ENCODE data around the gene ETV1.

Gene ETV1

DNA sequence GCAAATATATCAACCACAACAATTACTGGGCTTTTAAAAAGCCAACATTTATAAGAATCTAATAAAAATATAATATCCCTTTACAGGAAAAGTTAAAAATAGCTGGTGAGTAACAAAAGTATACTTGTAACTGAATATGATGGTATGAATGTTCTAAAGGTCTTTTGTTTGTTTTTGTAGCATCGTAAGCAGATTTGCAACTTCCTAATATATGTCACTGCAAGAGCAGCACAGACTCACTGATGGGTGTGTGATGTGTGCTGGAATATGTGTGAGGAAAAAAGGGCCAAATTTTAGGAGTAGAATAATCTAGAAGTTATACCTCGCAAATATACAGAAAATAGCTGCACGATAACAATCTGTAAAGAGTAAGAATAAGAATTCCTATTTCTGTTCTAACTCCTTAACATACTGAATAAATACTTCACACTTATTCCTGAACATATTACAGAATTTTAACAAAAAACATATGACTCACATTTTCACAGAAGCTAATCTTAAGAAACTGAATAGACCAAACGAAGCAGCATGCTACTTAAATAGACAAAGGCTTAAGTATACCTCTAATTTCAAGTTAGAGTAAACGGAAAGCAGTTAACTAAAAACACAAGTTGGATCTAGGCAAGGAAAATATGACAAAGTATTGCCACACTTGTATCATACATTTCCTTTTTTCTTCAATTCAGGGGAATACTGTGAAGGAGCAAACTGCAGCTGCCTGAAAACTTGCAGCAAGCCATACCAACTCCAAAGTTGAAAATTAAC is 9.6 kb downstream of the ETV1 start:
- no peaks in the 10 kb centered on the region for H3K27me3 Mint-ChIP-seq
- H3K36me3 Mint-ChIP-seq, result no peaks in the 10 kb centered on the region
- no peak for DNase-seq
- CTCF ChIA-PET, result no interaction called here
- H3K4me3 Mint-ChIP-seq, result no peak overlapping the region
- no peaks in the 10 kb centered on the region for H3K4me1 Mint-ChIP-seq
- no peak overlapping the region for H3K27ac Mint-ChIP-seq
- no peaks in the 10 kb centered on the region for H3K9me3 Mint-ChIP-seq

DNA sequence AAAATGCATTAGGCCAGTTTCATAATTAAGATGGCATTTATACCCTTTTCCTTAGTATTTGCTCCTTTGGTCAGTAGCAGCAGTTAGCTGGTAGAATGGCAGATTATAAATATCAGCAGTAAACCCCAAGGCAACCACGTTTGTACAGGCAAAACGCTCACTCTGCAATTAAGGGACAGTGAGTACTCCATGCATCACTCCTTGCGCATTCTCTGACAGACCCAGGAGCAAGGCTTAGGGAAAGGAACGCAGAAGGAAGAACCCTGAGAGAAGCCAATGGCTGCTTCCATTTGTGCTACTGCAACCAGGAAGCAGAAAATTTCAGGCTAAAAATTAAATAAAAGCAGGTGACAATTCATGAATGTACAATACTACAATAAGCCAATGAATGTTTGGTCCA is 12.9 kb downstream of the ETV1 start:
- no peak for DNase-seq
- CTCF ChIA-PET, result no interaction called here
- Mint-ChIP-seq H3K27me3 (no peaks in the 10 kb centered on the region), H3K9me3 (peaks cover 1% of the 10 kb centered on the region), H3K27ac (no peak overlapping the region), H3K4me1 (no peaks in the 10 kb centered on the region), H3K36me3 (no peaks in the 10 kb centered on the region), H3K4me3 (no peak overlapping the region)

DNA sequence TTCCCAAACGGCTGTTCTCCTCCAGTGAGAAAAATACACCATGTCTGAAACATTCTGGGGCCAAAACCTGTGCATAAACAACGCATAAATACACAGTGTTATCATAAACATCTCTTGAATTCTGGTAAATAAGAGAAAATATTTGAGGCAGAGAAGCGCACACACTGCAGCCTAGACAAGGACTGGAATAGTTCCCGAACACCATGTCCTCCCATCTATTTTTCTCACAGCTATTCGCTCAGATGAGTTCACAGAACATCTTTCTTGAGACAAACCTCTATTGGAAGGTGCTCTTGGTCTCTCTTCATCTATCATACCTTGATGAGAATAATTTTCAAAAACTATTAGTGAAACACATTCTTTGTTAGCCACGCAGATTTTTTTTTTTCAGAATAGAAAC is 24.4 kb downstream of the ETV1 start:
- no peaks in the 10 kb centered on the region for H3K36me3 Mint-ChIP-seq
- no peaks in the 10 kb centered on the region for H3K4me1 Mint-ChIP-seq
- CTCF ChIA-PET, result no interaction called here
- no peak overlapping the region for H3K4me3 Mint-ChIP-seq
- DNase-seq, result no peak
- no peaks in the 10 kb centered on the region for H3K9me3 Mint-ChIP-seq
- H3K27me3 Mint-ChIP-seq, result no peaks in the 10 kb centered on the region
- no peak overlapping the region for H3K27ac Mint-ChIP-seq

DNA sequence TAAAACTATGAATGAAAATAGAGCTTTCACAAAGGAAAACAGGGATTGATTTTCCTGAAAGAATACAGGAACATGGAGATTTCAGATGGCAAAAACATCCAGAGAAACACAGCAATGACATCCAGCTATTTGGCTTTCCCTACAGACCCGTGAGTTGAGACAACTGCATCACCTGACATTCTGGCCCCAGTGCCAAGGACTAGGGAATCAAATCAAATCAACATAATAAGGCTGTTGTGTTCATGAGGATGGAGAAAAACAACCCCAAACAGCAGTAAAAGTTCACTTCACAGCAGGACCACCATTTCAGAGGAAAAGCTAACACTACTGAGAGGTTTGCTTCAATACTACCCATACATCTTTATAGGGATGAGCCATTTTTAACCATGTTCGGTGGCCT is 25.5 kb downstream of the ETV1 start:
- H3K9me3 Mint-ChIP-seq, result no peaks in the 10 kb centered on the region
- H3K4me1 Mint-ChIP-seq, result no peaks in the 10 kb centered on the region
- no peak overlapping the region for H3K27ac Mint-ChIP-seq
- no peak overlapping the region for H3K4me3 Mint-ChIP-seq
- H3K36me3 Mint-ChIP-seq, result no peaks in the 10 kb centered on the region
- no peaks in the 10 kb centered on the region for H3K27me3 Mint-ChIP-seq
- CTCF ChIA-PET, result no interaction called here
- no peak for DNase-seq

DNA sequence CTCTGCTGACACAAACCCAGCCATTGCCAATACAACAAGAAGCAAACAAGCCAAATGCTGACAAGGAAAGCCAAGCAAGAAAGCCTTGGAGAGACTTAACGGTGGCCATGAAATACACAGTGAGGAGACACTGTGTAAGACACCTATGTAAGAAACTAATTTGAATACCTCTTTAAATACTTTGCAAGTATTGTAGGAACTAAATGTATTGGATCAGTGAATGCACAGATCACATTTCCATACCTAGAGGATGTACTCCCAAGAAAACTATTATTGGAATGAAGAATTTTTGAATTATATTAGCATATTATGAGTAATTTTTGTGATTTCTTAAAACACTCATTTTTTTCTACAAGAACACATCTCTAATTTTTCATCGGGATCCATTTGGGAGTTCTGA is 34.0 kb downstream of the ETV1 start:
- no peak overlapping the region for H3K4me3 Mint-ChIP-seq
- H3K27ac Mint-ChIP-seq, result no peak overlapping the region
- CTCF ChIA-PET, result no interaction called here
- no peaks in the 10 kb centered on the region for H3K4me1 Mint-ChIP-seq
- no peaks in the 10 kb centered on the region for H3K27me3 Mint-ChIP-seq
- no peaks in the 10 kb centered on the region for H3K9me3 Mint-ChIP-seq
- DNase-seq, result no peak
- H3K36me3 Mint-ChIP-seq, result no peaks in the 10 kb centered on the region

DNA sequence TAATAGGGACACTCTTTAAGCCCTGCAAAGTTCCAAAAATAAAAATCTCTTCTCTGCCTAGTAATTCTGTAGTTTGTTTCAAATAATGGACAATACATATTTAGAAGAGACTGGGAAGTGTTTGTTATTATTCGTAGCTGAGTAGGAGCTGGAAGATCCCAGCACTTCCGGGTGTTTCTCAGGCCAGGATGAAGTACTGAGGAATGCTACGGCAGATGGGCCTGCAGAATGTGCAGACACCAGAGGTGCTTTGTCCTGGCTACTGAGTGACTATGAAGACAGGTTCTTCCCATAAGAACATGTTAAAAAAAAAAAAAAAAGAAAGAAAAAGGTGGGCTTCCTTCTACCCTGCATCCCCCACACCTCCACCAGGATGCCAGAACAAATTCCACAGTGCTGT is 36.1 kb downstream of the ETV1 start:
- CTCF ChIA-PET, result no interaction called here
- no peak for DNase-seq
- no peaks in the 10 kb centered on the region for H3K27me3 Mint-ChIP-seq
- no peaks in the 10 kb centered on the region for H3K4me1 Mint-ChIP-seq
- no peaks in the 10 kb centered on the region for H3K36me3 Mint-ChIP-seq
- H3K27ac Mint-ChIP-seq, result no peak overlapping the region
- no peaks in the 10 kb centered on the region for H3K9me3 Mint-ChIP-seq
- no peak overlapping the region for H3K4me3 Mint-ChIP-seq

DNA sequence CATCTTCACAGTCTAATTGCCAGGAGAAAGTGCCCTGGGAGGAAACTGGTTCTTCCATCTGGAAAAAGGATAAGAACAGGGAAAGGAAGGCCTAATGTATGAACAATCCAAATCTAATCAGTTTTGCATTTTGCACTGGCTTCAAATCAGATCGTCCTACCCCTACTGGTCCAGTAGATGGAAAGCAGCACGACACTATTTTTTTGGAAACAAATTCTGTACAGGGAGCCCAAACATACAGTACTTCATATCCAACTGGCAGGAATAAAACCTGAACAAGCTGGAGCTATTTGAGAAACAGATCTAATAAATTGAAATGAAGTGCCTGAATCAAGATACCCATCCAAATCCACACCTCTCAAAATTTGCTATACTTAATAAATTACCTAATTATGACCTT is 36.5 kb downstream of the ETV1 start:
- no peak overlapping the region for H3K4me3 Mint-ChIP-seq
- H3K9me3 Mint-ChIP-seq, result no peaks in the 10 kb centered on the region
- DNase-seq, result no peak
- H3K27ac Mint-ChIP-seq, result no peak overlapping the region
- CTCF ChIA-PET, result no interaction called here
- H3K27me3 Mint-ChIP-seq, result no peaks in the 10 kb centered on the region
- no peaks in the 10 kb centered on the region for H3K36me3 Mint-ChIP-seq
- H3K4me1 Mint-ChIP-seq, result no peaks in the 10 kb centered on the region

DNA sequence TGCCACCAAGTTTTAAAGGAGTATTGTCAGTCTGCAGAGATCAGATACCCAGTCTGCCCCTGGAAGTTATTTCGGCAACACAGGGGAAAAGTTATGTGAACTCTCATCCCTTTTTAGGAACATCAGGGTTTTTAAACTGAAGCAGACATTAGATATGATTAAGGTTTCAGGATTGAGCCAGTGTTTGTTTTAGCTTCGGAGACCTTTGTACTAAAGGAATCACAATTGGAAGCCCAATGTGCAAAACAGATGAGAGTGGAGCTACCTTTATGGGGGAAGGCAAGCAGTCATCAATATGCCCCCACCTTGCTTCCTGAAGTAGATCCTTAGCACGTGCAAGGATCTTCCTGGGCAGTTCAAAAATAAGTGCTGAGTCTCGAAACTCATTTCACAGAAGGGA is 39.5 kb downstream of the ETV1 start:
- H3K4me1 Mint-ChIP-seq, result no peaks in the 10 kb centered on the region

DNA sequence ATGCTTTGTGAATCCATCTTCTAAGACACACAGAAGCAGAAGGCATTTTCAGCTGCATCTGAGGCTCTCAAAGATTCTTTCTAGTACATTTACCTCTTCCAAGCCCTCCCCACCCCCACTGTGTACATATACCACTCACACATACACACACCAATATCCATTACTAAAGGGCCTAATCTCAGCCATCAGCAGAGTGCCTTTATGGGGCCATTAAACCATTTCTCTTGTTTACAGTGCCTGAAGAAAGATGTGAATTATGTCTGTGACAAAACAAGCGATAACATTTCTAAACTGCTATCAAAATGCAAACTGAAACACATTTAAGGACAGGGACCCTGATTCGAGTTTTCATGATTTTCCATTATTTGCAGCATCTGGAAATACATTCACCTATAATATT is 40.0 kb downstream of the ETV1 start:
- Mint-ChIP-seq H3K4me1 (no peaks in the 10 kb centered on the region), H3K36me3 (no peaks in the 10 kb centered on the region), H3K4me3 (no peak overlapping the region), H3K27ac (no peak overlapping the region), H3K9me3 (no peaks in the 10 kb centered on the region), H3K27me3 (no peaks in the 10 kb centered on the region)
- CTCF ChIA-PET, result no interaction called here
- DNase-seq, result no peak

More for the DNA sequence above, 39.5 kb downstream of the ETV1 start:
- DNase-seq, result no peak
- Mint-ChIP-seq H3K27me3 (no peaks in the 10 kb centered on the region), H3K4me3 (no peak overlapping the region), H3K27ac (no peak overlapping the region), H3K9me3 (no peaks in the 10 kb centered on the region), H3K36me3 (no peaks in the 10 kb centered on the region)
- CTCF ChIA-PET, result no interaction called here

DNA sequence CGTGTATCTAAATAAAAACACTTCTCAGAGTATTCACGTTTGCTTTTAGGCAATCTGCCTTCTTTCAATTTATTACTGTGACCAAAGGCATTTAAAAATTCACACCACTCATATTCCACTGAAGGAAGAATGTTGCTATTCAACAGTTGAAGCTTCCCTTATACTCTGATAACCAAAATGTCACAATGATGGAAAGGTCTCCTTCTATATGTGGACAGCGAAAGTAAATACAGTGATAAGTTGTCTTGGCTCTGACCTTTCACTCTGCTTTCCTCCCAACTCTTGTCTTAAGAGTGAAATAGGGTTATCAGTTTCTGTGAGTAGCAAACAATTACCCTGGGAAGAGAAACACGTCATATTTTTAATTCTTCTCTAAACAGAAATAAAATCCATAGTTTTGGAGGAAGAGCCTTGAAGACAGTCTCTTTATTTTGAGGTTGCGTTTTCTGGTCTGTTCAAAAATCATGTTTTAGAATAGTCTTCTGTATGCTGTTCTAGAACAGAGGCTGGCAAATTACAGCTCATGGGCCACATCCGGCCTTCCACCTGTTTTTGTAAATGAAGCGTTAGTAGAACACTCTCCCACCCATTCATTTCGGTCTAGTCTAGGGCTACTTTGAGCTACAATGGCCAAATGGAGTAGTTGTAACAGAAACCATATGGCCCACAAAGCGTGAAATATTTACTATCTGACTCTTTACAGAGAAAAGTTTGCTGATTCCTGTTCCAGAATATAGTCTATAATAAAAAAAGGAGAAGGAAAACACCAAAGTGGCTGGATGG is 41.3 kb downstream of the ETV1 start:
- Mint-ChIP-seq H3K27me3 (no peaks in the 10 kb centered on the region), H3K4me3 (no peak overlapping the region), H3K4me1 (no peaks in the 10 kb centered on the region), H3K27ac (no peak overlapping the region), H3K36me3 (no peaks in the 10 kb centered on the region), H3K9me3 (no peaks in the 10 kb centered on the region)
- CTCF ChIA-PET, result no interaction called here
- DNase-seq, result no peak

DNA sequence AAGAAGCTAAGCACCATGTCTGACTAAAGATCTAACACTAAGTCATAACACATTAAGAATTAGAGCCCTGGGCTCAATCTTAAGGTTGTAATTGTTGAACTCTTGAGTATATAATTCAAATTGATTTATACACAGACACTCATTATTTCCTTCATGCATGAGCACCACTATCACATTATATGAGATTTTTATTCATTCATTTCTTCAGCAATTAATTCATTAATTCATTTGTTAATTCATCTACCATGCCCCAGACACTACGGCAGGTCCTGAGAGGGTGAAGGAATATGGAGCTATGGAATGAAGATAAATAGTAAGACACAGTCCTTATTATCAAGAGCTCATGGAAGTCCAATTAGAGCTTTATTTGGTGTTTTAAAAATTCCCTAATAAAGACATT is 41.9 kb downstream of the ETV1 start:
- no peaks in the 10 kb centered on the region for H3K36me3 Mint-ChIP-seq
- CTCF ChIA-PET, result no interaction called here
- H3K9me3 Mint-ChIP-seq, result no peaks in the 10 kb centered on the region
- no peaks in the 10 kb centered on the region for H3K27me3 Mint-ChIP-seq
- no peak overlapping the region for H3K4me3 Mint-ChIP-seq
- DNase-seq, result no peak
- H3K4me1 Mint-ChIP-seq, result no peaks in the 10 kb centered on the region
- no peak overlapping the region for H3K27ac Mint-ChIP-seq

DNA sequence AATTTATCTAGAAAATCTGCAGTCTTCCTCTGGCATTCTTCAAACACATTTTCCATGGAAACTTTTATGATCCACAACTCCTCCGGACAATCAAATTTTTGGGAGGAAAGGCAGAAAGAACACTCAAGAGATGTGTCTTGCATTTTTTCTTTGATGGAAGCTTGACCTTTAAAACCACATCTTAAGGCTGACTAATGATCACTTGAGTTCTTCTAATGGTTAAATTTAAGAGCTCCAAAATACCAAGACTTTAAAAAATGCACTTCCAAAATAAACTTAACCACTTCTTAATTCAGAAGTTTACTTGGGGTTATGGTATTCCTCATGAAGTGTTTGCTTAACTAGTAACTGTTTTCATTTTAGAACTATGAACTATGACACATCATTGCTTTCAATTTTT is 43.3 kb downstream of the ETV1 start:
- no peak for DNase-seq
- H3K36me3 Mint-ChIP-seq, result no peaks in the 10 kb centered on the region
- no peak overlapping the region for H3K4me3 Mint-ChIP-seq
- H3K27ac Mint-ChIP-seq, result no peak overlapping the region
- no peaks in the 10 kb centered on the region for H3K27me3 Mint-ChIP-seq
- H3K4me1 Mint-ChIP-seq, result no peaks in the 10 kb centered on the region
- peaks cover 2% of the 10 kb centered on the region for H3K9me3 Mint-ChIP-seq
- CTCF ChIA-PET, result no interaction called here

DNA sequence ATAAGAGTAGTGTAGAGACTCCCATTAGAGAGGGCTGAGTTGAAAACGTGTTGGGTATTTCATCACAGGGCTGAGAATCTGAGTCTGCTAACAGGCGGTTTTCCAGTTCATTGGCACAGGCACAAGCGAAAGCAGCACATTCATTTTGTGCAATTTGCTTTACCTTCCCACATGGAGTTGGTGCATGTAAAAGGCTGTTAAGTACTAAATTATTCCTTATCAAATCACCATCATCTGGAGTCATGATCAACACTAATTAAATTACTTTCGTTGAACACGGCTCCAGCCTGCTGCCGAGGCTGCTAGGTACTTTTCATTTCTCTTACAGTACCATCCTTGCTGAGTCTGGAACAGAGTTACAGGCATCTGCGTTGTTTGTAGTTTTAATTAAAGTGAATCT is 43.8 kb downstream of the ETV1 start:
- Mint-ChIP-seq H3K4me1 (no peaks in the 10 kb centered on the region), H3K27ac (no peak overlapping the region), H3K4me3 (no peak overlapping the region), H3K9me3 (peaks cover 2% of the 10 kb centered on the region), H3K36me3 (no peaks in the 10 kb centered on the region), H3K27me3 (no peaks in the 10 kb centered on the region)
- CTCF ChIA-PET, result no interaction called here
- no peak for DNase-seq

DNA sequence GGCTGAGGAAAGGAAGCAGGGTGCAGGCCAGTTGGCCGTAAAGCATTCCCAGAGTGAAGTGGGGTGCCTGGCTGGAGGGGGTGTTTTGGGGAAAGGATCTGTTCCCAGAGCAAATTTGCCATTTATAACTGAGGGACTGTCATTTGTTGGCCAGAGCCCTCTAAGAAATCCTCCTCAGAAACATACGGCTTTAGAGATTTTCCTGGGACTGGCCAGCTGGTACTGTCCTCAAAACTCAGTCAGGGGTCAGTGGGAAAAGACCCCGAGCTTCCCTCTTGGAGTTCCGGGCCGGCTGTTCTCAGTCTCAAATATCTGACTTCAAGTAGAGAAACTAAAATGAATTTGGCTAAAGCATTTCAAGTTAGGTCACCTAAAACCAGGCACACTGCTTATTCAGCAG is 55.9 kb downstream of the ETV1 start:
- H3K27ac Mint-ChIP-seq, result no peak overlapping the region
- CTCF ChIA-PET, result no interaction called here
- H3K4me3 Mint-ChIP-seq, result no peak overlapping the region
- no peak for DNase-seq
- no peaks in the 10 kb centered on the region for H3K27me3 Mint-ChIP-seq
- H3K4me1 Mint-ChIP-seq, result no peaks in the 10 kb centered on the region
- no peaks in the 10 kb centered on the region for H3K9me3 Mint-ChIP-seq
- no peaks in the 10 kb centered on the region for H3K36me3 Mint-ChIP-seq

DNA sequence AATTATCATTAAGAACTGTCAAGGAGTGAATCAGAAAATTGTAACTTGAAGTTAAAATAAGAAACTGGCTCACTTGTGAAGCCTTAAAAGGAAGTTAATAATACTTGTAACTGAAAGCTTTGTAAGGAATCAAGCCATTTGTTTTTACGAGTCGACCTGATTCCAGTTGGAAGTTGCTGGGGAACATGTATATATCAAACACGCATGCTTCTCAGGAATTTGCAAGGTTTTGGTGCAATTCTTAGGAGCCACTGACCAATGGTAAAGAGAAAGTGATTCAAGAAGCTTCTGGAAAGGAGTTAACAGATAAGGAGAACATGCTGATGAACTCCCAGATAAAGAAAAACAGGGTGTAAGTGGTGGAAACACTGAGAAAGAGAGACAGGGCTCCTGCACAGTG is 56.4 kb downstream of the ETV1 start:
- CTCF ChIA-PET, result no interaction called here
- Mint-ChIP-seq H3K4me3 (no peak overlapping the region), H3K36me3 (no peaks in the 10 kb centered on the region), H3K27ac (no peak overlapping the region), H3K4me1 (no peaks in the 10 kb centered on the region), H3K27me3 (no peaks in the 10 kb centered on the region), H3K9me3 (no peaks in the 10 kb centered on the region)
- DNase-seq, result no peak

All from activated naive CD4-positive, alpha-beta T cell treated with anti-CD3 and anti-CD28 coated beads, Interleukin-2, amount 10 ng/mL, durations not matched to agents 7 days and 5 days (primary cell).